Measurements from ENCODE around the gene SRRM5.
"Not testable (repeated sequence)": the region's sequence is repeated elsewhere in the genome, so short reads cannot be mapped to it uniquely, and the experiment has no call there.

The SRRM5 gene

GRCh38 chr19:43639519-43640423 lies 27.9 kb downstream of the SRRM5 start, which contains the start of gene CADM4:
Gene CADM4, minus strand, starts transcription at chr19:43639850. Its CDS starts 60 bp downstream, at chr19:43639790.
- peak; percentile 40 to 47 for DNase-seq

- DNase-seq = no peak
Observed at GRCh38 chr19:43640424-43640757, 28.5 kb downstream of the SRRM5 start.

DNA sequence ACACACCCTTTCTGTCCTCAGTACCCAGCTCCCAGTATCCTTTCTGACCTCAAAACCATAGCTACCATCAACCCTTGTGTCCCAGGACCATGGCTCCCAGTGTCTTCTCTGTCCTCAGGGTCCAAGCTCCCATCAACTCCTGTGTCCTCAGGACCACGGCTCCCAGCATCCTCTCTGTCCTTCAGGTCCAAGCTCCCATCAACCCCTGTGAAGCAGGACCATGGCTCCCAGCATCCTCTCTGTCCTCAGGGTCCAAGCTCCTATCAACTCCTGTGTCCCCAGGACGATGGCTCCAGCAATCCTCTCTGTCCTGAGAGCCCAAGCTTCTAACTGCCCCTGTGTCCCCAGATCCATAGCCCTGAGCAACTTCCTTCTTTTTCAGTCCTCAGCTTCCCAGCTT lies 29.4 kb downstream of the SRRM5 start:
- DNase-seq = no peak

DNA sequence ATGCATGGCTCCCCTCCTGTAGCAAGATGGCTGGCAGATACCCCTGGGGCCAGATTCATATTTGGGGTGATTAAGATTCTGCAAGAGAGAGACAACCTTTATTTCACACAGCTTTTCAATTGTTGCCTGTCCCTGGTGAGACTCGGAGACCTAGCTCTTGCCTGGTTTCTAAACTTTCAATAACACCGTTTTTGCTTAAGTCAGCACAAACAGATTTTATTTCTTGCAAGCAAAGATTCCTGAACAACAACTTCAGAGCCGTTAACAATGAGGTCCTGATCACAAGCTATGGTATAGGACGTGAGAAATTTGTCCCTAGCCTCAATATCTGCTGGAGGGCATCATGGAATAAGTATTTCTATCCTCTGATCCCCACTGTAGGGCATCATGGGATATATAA lies 30.6 kb downstream of the SRRM5 start:
- no peak for DNase-seq

DNA sequence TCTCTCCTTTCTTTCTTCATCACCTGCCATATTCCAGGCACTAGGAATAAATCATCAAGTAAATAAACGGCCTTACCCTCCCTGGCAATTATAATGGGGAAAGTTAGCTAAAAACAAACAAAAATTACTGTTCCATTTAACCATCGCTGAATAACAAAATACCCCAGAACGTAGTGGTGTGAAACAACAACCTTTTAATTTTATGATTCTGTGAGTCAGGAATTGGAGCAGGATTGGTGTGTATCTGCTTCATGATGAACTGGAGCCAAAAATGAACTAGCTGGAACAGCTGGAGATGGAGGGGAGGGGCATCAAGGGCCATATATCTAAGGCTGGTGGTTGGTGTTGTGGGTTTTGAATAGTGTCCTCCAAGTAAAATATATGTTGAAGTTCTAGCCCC lies 31.4 kb downstream of the SRRM5 start:
- DNase-seq = no peak

DNA sequence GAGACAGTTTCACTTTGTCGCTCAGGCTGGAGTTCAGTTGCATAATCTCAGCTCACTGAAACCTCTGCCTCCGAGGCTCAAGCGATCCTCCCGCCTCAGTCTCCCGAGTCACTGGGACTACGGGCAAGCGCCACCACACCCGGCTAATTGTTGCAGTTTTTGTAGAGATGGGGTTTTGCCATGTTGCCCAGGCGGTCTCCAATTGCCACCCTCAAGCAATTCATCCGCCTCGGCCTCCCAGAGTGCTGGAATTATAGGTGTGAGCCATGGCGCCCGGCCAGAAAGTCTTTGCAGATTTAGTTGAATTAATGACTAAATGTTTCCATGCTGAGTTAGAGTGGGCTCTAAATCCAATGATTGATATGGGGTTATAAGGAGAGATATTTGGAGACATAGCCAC lies 32.3 kb downstream of the SRRM5 start:
- no peak for DNase-seq

DNA sequence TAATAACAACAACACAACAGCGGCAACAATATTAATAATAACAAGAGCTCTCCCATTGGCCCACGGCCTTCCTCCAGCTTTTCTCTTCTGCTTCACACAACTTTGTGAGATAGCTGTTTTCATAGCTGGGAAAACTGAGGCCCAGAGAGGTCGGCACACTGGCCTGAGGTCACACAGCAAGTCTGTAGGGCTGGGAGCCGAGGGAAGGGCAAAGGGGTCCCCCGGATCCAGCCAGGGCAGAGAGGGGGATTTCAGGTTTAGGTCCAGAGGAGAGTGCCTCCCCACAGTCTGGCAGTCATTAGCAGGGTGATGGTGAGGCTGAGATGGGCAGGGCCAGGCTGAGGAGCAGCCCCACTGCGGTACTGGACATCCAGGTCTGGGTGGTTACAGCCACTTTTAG lies 36.7 kb downstream of the SRRM5 start:
- no peak for DNase-seq

GRCh38 chr19:43649514-43649913 lies 37.6 kb downstream of the SRRM5 start:
- DNase-seq = no peak

- not testable (repeated sequence) for DNase-seq
Observed at GRCh38 chr19:43650276-43650675, 38.4 kb downstream of the SRRM5 start.

DNA sequence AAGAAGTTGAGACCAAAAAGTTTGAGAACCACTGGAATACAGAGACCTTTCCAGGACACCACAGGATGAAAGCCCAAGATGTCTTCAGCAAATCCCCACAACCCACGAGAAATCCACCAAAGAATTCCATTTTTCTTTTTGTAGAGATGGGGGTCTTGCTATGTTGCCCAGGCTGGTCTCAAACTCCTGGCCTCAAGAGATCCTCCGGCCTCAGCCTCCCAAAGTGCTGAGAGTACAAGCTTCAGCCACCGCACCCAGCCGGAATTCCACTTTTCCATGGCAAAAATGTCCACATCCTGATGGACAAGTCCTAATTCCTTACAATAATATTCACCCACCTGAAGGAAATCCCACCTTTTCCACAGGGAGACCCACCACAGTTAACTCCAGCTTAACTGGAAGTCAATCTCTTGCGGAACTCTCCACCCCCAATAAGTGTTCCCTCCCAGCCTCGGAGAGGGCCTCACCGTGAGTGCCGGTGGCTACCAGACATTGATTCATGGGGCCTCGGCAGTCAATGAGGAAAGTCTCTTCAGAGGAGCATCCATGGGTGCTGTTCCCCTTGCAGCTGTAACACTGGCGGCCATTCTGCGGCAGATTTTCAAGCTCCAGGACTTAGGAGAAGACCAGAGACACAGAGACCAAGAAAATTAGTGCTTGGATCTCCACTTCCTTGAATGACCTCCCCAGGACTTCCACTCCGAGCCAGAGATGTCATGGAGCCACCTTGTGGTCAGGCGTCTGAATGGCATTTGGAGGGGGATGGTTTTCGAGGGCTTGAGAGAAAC lies 40.1 kb downstream of the SRRM5 start:
- DNase-seq = peak; percentile 45 to 55

- DNase-seq = no peak
Observed at GRCh38 chr19:43652546-43652874, 40.6 kb downstream of the SRRM5 start.

DNA sequence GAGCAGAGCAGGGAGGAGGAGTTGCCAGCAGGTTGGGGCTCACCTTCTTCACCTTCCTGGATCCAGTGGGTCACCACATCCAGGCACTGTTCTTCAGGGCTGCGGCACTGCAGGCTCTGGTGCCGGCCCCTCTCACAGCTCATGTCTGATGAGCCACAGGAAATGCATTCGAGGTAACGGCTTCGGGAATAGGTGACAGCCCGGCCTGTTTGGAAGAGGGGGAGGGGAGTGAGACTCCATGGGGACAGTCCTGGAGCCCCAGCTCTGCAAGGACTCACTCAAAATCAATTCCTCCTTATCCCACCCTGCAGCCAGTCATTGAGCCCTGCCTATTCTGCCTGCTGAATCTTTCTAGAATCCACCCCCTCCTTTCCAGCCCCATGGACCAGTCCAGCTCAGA lies 44.5 kb downstream of the SRRM5 start:
- DNase-seq = no peak

- DNase-seq = no peak
Observed at GRCh38 chr19:43658001-43658400, 46.1 kb downstream of the SRRM5 start.

DNA sequence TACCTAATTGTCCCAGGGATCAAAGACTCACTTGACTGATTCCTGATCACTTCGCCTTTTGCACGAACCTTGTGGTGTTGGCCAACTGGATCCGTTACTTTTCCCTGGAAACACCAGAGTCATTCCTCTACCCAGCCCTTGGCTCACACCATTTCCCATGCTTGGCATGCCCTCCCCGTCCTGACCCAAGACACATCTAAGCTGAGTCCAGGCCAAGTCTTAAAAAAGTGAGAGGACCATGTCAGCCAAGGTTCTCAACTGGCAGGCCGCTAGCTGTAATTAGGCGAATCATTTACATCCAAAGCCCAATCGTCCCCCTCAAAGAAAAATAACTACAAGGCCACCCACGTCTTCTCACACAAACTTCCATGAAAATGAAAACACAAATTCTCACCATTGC lies 46.6 kb downstream of the SRRM5 start:
- no peak for DNase-seq

DNA sequence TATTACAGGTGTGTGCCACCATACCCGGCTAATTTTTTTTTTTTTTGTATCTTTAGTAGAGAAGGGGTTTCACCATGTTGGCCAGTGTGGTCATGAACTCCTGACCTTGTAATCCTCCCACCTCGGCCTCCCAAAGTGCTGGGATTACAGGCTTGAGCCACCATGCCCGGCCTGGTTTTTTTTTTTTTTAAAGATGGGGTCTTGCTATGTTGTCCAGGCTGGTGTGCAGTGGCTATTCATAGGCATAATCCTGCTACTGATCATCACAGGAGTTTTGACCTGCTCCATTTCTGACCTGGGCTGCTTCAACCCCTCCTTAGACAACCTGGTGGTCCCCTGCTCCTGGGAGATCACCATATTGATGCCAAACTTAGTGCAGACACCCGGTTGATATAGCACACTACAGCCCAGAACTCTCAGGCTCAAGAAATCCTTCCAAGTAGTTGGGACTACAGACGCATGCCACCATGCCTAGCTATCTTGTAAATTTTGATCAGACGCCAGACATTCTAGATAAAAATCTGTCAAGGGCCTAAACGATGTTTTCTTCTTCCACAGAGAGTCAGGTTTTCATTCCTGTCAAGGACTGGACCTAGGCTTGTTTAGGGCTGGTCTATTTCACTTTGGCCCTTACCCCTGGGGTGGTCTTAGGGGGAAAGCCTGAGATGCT lies 48.5 kb downstream of the SRRM5 start:
- DNase-seq = no peak

DNA sequence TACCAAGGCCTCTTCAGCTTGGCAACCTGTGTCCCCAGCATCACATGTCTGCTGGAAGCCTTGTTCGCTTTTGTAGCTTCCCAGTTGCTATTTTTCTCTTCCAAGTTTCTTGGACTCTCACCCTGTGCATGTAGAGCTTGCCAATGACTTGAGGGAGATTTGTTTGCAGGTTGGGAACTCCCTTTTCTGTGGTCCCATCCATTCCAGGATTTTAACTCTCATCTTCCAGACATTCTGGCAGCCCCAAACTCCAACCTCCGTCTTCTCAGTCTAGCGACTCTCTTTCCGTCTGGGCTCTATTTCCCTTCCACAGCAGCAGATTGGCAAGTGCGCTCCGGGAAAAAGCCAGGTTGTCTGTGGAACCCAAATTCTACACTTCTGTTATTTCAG lies 49.1 kb downstream of the SRRM5 start:
- DNase-seq = no peak

GRCh38 chr19:43662487-43662886 lies 50.6 kb downstream of the SRRM5 start:
- DNase-seq = no peak

GRCh38 chr19:43664018-43664417 lies 52.1 kb downstream of the SRRM5 start:
- DNase-seq = no peak

Data from stimulated activated CD4-positive, alpha-beta T cell treated with anti-CD3 and anti-CD28 coated beads, Interleukin-2, amount 100 ng/mL, for 24 hours (primary cell).